NCI-H1694 treated with DMSO at 0.1 percent for 48 hours (cell line): Measurements from ENCODE around the gene ADGRL2.

Experiments
- DNase-seq: peaks from one replicate; lab custom pipeline; 2025; lab: John Stamatoyannopoulos, UW

The ADGRL2 gene

GRCh38 chr1:81800695-81801650 lies at the start of gene ADGRL2:
Gene ADGRL2, plus strand, starts transcription at chr1:81800934. Its CDS starts 36,051 bp downstream, at chr1:81836985.
- DNase-seq: peak; percentile 96

- DNase-seq: no peak
Observed at GRCh38 chr1:81752840-81753239, 47.9 kb upstream of the ADGRL2 start.

- DNase-seq: no peak
Observed at GRCh38 chr1:81754424-81754823, 46.3 kb upstream of the ADGRL2 start.

GRCh38 chr1:81756872-81757271 lies 43.9 kb upstream of the ADGRL2 start:
- no peak for DNase-seq

- DNase-seq: no peak
Observed at GRCh38 chr1:81757398-81758020, 43.2 kb upstream of the ADGRL2 start.

GRCh38 chr1:81758181-81758580 lies 42.6 kb upstream of the ADGRL2 start:
- DNase-seq: no peak

- peak; percentile 39 for DNase-seq
Observed at GRCh38 chr1:81760477-81761097, 40.1 kb upstream of the ADGRL2 start.

- no peak for DNase-seq
Observed at GRCh38 chr1:81775510-81775909, 25.2 kb upstream of the ADGRL2 start.

GRCh38 chr1:81780705-81781454 lies 19.9 kb upstream of the ADGRL2 start:
- DNase-seq: no peak

- DNase-seq: no peak
Observed at GRCh38 chr1:81781749-81782148, 19.0 kb upstream of the ADGRL2 start.

GRCh38 chr1:81792184-81792583 lies 8.6 kb upstream of the ADGRL2 start:
- DNase-seq: no peak

GRCh38 chr1:81797701-81798100 lies 3.0 kb upstream of the ADGRL2 start:
- no peak for DNase-seq

- peak; percentile 69 for DNase-seq
Observed at GRCh38 chr1:81799939-81800694, 617 bp upstream of the ADGRL2 start.

GRCh38 chr1:81801651-81802456 lies 1.1 kb downstream of the ADGRL2 start:
- DNase-seq: peak; percentile 24

GRCh38 chr1:81802457-81802706 lies 1.6 kb downstream of the ADGRL2 start:
- DNase-seq: no peak

- peak; percentile 24 for DNase-seq
Observed at GRCh38 chr1:81802707-81803430, 2.1 kb downstream of the ADGRL2 start.

- DNase-seq: peak; percentile 47
Observed at GRCh38 chr1:81803431-81804110, 2.8 kb downstream of the ADGRL2 start.

GRCh38 chr1:81804312-81804711 lies 3.6 kb downstream of the ADGRL2 start:
- DNase-seq: no peak
